ENCODE measurements around the gene ZNF814. TPM values are rescaled to one million over a fixed set of nuclear protein-coding genes. Genes with fewer than 3 reads are reported as not detected.
A peak's percentile ranks its signal among the peaks of the same experiment; 100 is the strongest.

The ZNF814 gene
- total RNA-seq, 1 donor from 2014 or later, result 1.8 TPM

DNA sequence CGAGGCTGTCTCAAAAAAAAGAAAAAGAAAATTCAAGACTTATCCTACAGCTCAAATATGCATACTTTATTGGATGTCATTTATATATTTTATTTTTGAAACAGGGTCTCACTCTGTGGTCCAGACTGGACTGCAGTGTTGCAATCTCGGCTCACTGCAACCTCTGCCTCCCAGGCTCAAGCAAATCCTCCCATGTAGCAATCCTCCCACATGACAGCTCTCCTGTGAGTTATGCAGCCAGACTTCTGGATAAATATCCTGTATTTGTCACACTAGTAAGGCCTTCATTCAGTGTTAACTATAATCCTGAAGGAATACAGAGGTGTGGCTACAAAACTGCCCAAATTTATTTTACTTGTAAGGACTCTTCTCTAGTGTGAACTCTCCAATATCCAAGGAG is 81.3 kb downstream of the ZNF814 start:
- Histone ChIP-seq H3K4me3 (no peak overlapping the region), H3K27ac (no peak overlapping the region), H3K36me3 (peaks cover 12 to 31% of the 10 kb centered on the region in 2 donors), H3K4me1 (peaks cover 0 to 4% of the 10 kb centered on the region in 2 donors), H3K27me3 (no peaks in the 10 kb centered on the region), H3K9me3 (peaks cover 0 to 2% of the 10 kb centered on the region in 2 donors)
- no peak for DNase-seq (ENCODE audit: low spot score in 2 of 2)
- TF ChIP-seq, protein P1, sequence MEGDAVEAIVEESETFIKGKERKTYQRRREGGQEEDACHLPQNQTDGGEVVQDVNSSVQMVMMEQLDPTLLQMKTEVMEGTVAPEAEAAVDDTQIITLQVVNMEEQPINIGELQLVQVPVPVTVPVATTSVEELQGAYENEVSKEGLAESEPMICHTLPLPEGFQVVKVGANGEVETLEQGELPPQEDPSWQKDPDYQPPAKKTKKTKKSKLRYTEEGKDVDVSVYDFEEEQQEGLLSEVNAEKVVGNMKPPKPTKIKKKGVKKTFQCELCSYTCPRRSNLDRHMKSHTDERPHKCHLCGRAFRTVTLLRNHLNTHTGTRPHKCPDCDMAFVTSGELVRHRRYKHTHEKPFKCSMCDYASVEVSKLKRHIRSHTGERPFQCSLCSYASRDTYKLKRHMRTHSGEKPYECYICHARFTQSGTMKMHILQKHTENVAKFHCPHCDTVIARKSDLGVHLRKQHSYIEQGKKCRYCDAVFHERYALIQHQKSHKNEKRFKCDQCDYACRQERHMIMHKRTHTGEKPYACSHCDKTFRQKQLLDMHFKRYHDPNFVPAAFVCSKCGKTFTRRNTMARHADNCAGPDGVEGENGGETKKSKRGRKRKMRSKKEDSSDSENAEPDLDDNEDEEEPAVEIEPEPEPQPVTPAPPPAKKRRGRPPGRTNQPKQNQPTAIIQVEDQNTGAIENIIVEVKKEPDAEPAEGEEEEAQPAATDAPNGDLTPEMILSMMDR (IDR thresholded peaks at IDR 0.05), result no peak
- intact Hi-C loops (cut with DNase I), result no loop called here

DNA sequence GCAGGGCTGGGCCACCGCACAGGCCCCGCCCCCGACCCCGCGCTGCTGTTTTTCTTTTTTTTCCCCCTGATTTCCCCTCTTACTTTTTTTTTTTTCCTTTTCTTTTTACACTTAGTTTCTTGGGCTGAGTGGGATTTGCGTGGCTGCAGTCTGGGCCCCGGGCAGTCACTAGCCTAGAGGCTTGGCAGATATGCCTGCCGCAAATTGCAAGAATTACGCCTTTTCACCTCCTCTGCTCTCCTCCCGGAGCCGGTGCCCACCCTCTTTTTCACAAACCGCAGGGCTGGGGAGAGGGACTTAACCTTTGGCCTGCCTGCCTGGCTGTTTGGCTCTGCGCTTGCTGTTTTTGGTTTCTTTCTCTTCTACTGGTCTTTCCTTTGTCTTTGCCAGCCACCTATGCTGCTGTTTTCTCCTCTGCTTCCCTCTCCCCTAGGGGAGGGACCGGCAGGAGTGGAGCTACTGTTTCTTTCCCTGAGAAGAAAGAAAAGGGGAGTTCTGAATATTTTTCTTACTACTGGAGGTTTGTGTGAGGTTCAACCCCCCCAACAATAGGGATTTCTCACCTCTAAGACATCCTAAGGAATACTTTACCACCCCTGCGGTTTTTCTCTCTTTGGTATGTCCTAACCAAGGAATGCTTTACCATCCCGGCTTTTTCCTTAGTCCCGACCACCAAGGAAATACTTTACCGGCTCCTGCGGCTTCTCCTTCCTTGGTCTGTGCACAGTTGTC is 85.1 kb downstream of the ZNF814 start:
- Histone ChIP-seq H3K9me3 (peaks cover 0 to 18% of the 10 kb centered on the region in 2 donors), H3K4me3 (peak overlapping the region; percentile 54 to 76), H3K4me1 (peaks cover 0 to 4% of the 10 kb centered on the region in 2 donors), H3K27ac (peak overlapping the region; percentile 82 to 84), H3K27me3 (no peaks in the 10 kb centered on the region), H3K36me3 (peaks cover 3 to 13% of the 10 kb centered on the region in 2 donors)
- TF ChIP-seq, protein P1 (IDR thresholded peaks at IDR 0.05), result no peak
- intact Hi-C loops (cut with DNase I), result no loop called here
- DNase-seq (ENCODE audit: low spot score in 2 of 2), result no peak

DNA sequence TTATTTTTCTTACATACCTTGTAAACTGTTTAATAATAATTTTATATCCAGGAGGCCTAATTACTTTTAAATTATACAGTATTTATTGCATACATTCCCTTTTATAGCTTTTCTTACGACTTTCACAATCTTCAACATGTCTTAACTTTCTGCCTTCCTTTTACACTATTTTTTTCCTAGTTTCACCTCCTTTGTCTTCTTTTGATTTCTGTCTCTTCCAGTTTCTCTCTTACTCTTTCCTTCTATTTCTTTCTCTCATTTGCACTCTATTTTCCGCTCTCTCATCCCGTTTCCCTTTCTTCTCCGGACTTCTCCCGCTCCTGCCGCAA is 85.6 kb downstream of the ZNF814 start:
- Histone ChIP-seq H3K4me1 (peaks cover 0 to 4% of the 10 kb centered on the region in 2 donors), H3K27me3 (no peaks in the 10 kb centered on the region), H3K36me3 (peaks cover 3 to 8% of the 10 kb centered on the region in 2 donors), H3K27ac (peak overlapping the region; percentile 82 to 84), H3K4me3 (peak overlapping the region; percentile 54 to 76), H3K9me3 (peaks cover 0 to 18% of the 10 kb centered on the region in 2 donors)
- TF ChIP-seq, protein P1 (IDR thresholded peaks at IDR 0.05), result no peak
- intact Hi-C loops (cut with DNase I), result no loop called here
- DNase-seq (ENCODE audit: low spot score in 2 of 2), result no peak

DNA sequence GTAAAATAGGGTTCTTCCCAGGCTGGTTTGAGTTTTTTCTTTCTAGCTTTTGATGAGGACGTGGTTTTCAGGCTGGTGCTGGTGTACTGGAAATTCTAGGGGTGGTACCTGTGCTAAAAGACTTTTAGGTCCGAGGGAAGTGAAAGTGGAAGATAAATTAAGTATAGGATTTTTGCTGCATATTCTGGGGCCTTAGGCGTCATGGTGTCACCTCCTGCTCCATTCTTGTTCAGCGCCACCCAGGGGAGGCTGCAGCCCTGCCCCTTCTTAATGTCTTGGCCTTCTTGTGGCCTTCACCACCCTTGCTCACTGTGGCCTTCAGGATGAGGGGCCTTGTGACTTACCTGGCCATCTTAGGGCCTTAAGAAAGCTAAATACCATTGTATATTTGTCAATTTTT is 86.6 kb downstream of the ZNF814 start:
- Histone ChIP-seq H3K27ac (no peak overlapping the region), H3K36me3 (no peaks in the 10 kb centered on the region), H3K4me1 (peaks cover 0 to 4% of the 10 kb centered on the region in 2 donors), H3K4me3 (no peak overlapping the region), H3K9me3 (peaks cover 0 to 21% of the 10 kb centered on the region in 2 donors), H3K27me3 (no peaks in the 10 kb centered on the region)
- DNase-seq (ENCODE audit: low spot score in 2 of 2), result no peak
- intact Hi-C loops (cut with DNase I), result no loop called here
- TF ChIP-seq, protein P1 (IDR thresholded peaks at IDR 0.05), result no peak

DNA sequence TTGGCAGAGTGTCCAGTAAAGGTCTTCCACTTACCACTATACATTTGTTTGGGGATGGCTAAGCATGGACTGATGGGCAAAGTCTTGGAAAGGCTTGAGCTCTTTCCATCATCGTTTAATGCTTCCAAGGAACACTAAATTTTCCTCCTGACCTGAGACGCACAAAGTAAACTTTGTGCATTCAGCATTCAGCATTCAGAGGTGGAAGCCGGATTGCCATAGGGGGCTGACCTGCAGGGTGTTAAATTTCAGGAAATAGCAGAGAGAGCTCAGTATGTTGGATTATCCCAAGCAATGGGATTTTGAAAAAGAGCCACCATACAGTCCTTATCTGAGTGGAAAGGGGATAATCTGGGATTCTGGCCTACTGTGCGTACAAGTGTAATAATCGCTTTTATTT is 88.1 kb downstream of the ZNF814 start:
- Histone ChIP-seq H3K27ac (no peak overlapping the region), H3K4me1 (peaks cover 0 to 4% of the 10 kb centered on the region in 2 donors), H3K36me3 (peaks cover 0 to 5% of the 10 kb centered on the region in 2 donors), H3K4me3 (no peak overlapping the region), H3K9me3 (peaks cover 0 to 25% of the 10 kb centered on the region in 2 donors), H3K27me3 (no peaks in the 10 kb centered on the region)
- TF ChIP-seq, protein P1 (IDR thresholded peaks at IDR 0.05), result no peak
- intact Hi-C loops (cut with DNase I), result no loop called here
- DNase-seq (ENCODE audit: low spot score in 2 of 2), result no peak

Other genes with a start within 250 kb of the ZNF814 start
- gene ZSCAN4, start 220.1 kb downstream of the ZNF814 start, total RNA-seq, result not detected
- 35.4 TPM for gene ZNF551, start 207.1 kb downstream of the ZNF814 start, total RNA-seq
- gene ZNF154, start 179.8 kb downstream of the ZNF814 start, total RNA-seq, result 0.11 TPM
- gene ZNF671, start 161.4 kb downstream of the ZNF814 start, total RNA-seq, result 2.4 TPM
- gene ZNF776, start 142.2 kb downstream of the ZNF814 start, total RNA-seq, result 1.9 TPM
- gene ZNF586, start 119.4 kb downstream of the ZNF814 start, total RNA-seq, result 1.4 TPM
- 6.9 TPM for gene ZNF552, start 74.1 kb downstream of the ZNF814 start, total RNA-seq
- 7.8 TPM for gene ZNF587B, start 58.7 kb downstream of the ZNF814 start, total RNA-seq
- gene ZNF587, start 39.2 kb downstream of the ZNF814 start, total RNA-seq, result 12.9 TPM
- 2.3 TPM for gene ZNF417, start 27.6 kb upstream of the ZNF814 start, total RNA-seq
- gene ZNF418, start 46.4 kb upstream of the ZNF814 start, total RNA-seq, result 0.21 TPM
- gene ZNF256, start 58.7 kb upstream of the ZNF814 start, total RNA-seq, result 3.8 TPM
- gene C19orf18, start 85.5 kb upstream of the ZNF814 start, total RNA-seq, result not detected
- gene ZNF606, start 113.8 kb upstream of the ZNF814 start, total RNA-seq, result 1.5 TPM
- gene ZSCAN1, start 145.0 kb upstream of the ZNF814 start, total RNA-seq, result not detected
- 3.7 TPM for gene ZNF135, start 170.2 kb upstream of the ZNF814 start, total RNA-seq
- 181 TPM for gene ZSCAN18, start 209.2 kb upstream of the ZNF814 start, total RNA-seq